IPS-NIHi11 (cell line): Measurements from ENCODE around the gene CFAP410.

Experiments used
- DNase-seq: peaks from one replicate; pipeline ENCODE4 v3.0.0; 2012; ENCODE audit warnings: mixed read lengths, low spot score

The CFAP410 gene

GRCh38 chr21:44338971-44339910 is at the start of gene CFAP410:
Gene CFAP410, minus strand, starts transcription at chr21:44339390. Its CDS starts 196 bp downstream, at chr21:44339194.
- peak; percentile 97 for DNase-seq

- DNase-seq, result no peak
Measured at GRCh38 chr21:44384968-44385367, 45.8 kb upstream of the CFAP410 start.

- DNase-seq, result no peak
Measured at GRCh38 chr21:44383216-44383615, 44.0 kb upstream of the CFAP410 start.

GRCh38 chr21:44382536-44382935 is 43.3 kb upstream of the CFAP410 start:
- DNase-seq, result no peak

- DNase-seq, result no peak
Measured at GRCh38 chr21:44381874-44382273, 42.7 kb upstream of the CFAP410 start.

- DNase-seq, result no peak
Measured at GRCh38 chr21:44380876-44381275, 41.7 kb upstream of the CFAP410 start.

GRCh38 chr21:44379991-44380865 is 41.0 kb upstream of the CFAP410 start:
- DNase-seq, result no peak

GRCh38 chr21:44379515-44379848 is 40.3 kb upstream of the CFAP410 start:
- DNase-seq, result no peak

- DNase-seq, result no peak
Measured at GRCh38 chr21:44378646-44379514, 39.7 kb upstream of the CFAP410 start.

GRCh38 chr21:44377922-44378645 is 38.9 kb upstream of the CFAP410 start:
- DNase-seq, result no peak

- peak; percentile 71 for DNase-seq
Measured at GRCh38 chr21:44377201-44377921, 38.2 kb upstream of the CFAP410 start.

- DNase-seq, result no peak
Measured at GRCh38 chr21:44376606-44377005, 37.4 kb upstream of the CFAP410 start.

- no peak for DNase-seq
Measured at GRCh38 chr21:44375761-44376241, 36.6 kb upstream of the CFAP410 start.

- no peak for DNase-seq
Measured at GRCh38 chr21:44375281-44375651, 36.1 kb upstream of the CFAP410 start.

GRCh38 chr21:44374601-44375280 is 35.6 kb upstream of the CFAP410 start:
- no peak for DNase-seq

GRCh38 chr21:44372616-44373015 is 33.4 kb upstream of the CFAP410 start:
- no peak for DNase-seq

- no peak for DNase-seq
Measured at GRCh38 chr21:44371596-44371995, 32.4 kb upstream of the CFAP410 start.

GRCh38 chr21:44370786-44371410 is 31.7 kb upstream of the CFAP410 start:
- DNase-seq, result no peak

- DNase-seq, result peak; percentile 87
Measured at GRCh38 chr21:44370027-44370735, 31.0 kb upstream of the CFAP410 start.
